GM12878 (cell line): ENCODE data around the gene CCDC141. TPM values are rescaled to one million over a fixed set of nuclear protein-coding genes. Genes with fewer than 3 reads are reported as not detected.

Source experiments
- ATAC-seq: fragments of 200-7000 bp; cut with Tn5 transposase; 3 replicates; pipeline ENCODE4 v1.9.1; 2020; ENCODE audit warnings: mild to moderate bottlenecking, moderate library complexity
- BruUV-seq: library from RNA; stranded (reverse); fragments of 400-500 nt; replicated peaks from 2 replicates; lab custom pipeline; 2021; lab: Mats Ljungman, UMichigan
- CTCF ChIA-PET: fragments of 300-600 bp; sonication (Branson Sonifier 250); formaldehyde crosslinking; extraction: SDS; loops from one replicate; lab custom pipeline; 2021; ENCODE audit warnings: inconsistent platforms; lab: Yijun Ruan, JAX
- POLR2A ChIA-PET: fragments of 350-600 bp; formaldehyde crosslinking; extraction: SDS; loops from one replicate; lab custom pipeline; 2021; ENCODE audit warnings: inconsistent platforms; lab: Charles Lee
- RAD21 ChIA-PET: fragments of 300-600 bp; sonication (Branson Sonifier 250); formaldehyde crosslinking; loops from one replicate; lab custom pipeline; 2023; ENCODE audit warnings: antibody characterized with exemption; ENCODE audit not compliant: unreplicated experiment; lab: Charles Lee
- SMC1A ChIA-PET: fragments of 300-600 bp; sonication (Branson Sonifier 250); formaldehyde crosslinking; loops from one replicate; lab custom pipeline; 2023; ENCODE audit not compliant: unreplicated experiment, uncharacterized antibody; lab: Charles Lee
- DNase-seq: peaks from one replicate; pipeline ENCODE4 v3.0.0-alpha.2; 2011; ENCODE audit warnings: low read depth, low spot score
- FAIRE-seq: peaks from 3 replicates; lab custom pipeline; 2011; peaks lifted over from hg19 to GRCh38; lab: Jason Lieb, UNC
- H2AFZ ChIP-seq: 2 replicates; pipeline ENCODE4 v1.6.0; 2011; ENCODE audit warnings: low read depth, low read length, control low read depth; ENCODE audit not compliant: control insufficient read depth
- H3K27ac ChIP-seq: 2 replicates; pipeline ENCODE4 v1.5.1; 2011; ENCODE audit warnings: control low read depth; ENCODE audit not compliant: control insufficient read depth, insufficient read depth
- H3K27me3 ChIP-seq, 2 experiments: replicated peaks in 1 of 2; 2 replicates each; pipeline versions ENCODE4 v1.6.0 to v1.6.1; 2011; ENCODE audit warnings: low read length in 1 of 2; ENCODE audit not compliant: control insufficient read depth in 2 of 2, insufficient read depth in 2 of 2
- H3K36me3 ChIP-seq, 2 experiments: 2 replicates each; pipeline ENCODE4 v1.5.1; 2011; ENCODE audit warnings: low read length in 1 of 2; ENCODE audit not compliant: control insufficient read depth in 2 of 2, insufficient read depth in 2 of 2
- H3K4me1 ChIP-seq: 2 replicates; pipeline ENCODE4 v1.6.1; 2011; ENCODE audit warnings: mild to moderate bottlenecking, low read length, moderate library complexity, mixed read lengths; ENCODE audit not compliant: control insufficient read depth, insufficient read depth
- H3K4me2 ChIP-seq: 2 replicates; pipeline ENCODE4 v1.6.0; 2011; ENCODE audit warnings: control low read depth; ENCODE audit not compliant: control insufficient read depth, insufficient read depth
- H3K4me3 ChIP-seq: fragments of 200-600 bp; sonication (generic); 2 replicates; pipeline ENCODE4 v1.5.1; 2016
- H3K79me2 ChIP-seq: 2 replicates; pipeline ENCODE4 v1.6.0; 2011; ENCODE audit warnings: low read length; ENCODE audit not compliant: control insufficient read depth, insufficient read depth
- H3K9ac ChIP-seq: 2 replicates; pipeline ENCODE4 v1.8.0; 2011; ENCODE audit warnings: low read length, control low read depth, mixed read lengths; ENCODE audit not compliant: control insufficient read depth, insufficient read depth
- H3K9me3 ChIP-seq: replicated peaks from 3 replicates; pipeline ENCODE4 v1.5.1; 2011; ENCODE audit warnings: mild to moderate bottlenecking, low read length; ENCODE audit not compliant: control insufficient read depth, insufficient read depth
- H4K20me1 ChIP-seq: 2 replicates; pipeline ENCODE4 v1.6.0; 2011; ENCODE audit not compliant: control insufficient read depth, insufficient read depth
- BCL11A ChIP-seq: IDR thresholded peaks from 2 replicates; pipeline ENCODE4 v1.6.1; 2011; ENCODE audit warnings: low read depth, low read length
- ESRRA ChIP-seq: IDR thresholded peaks from 2 replicates; pipeline ENCODE4 v1.6.1; 2012; ENCODE audit warnings: mild to moderate bottlenecking, low read length, improper control_type of control experiment
- HDAC2 ChIP-seq: fragments of 200-600 bp; sonication (generic); IDR thresholded peaks from 2 replicates; pipeline ENCODE4 v1.6.1; 2017
- IKZF1 ChIP-seq: fragments of 450-650 bp; conservative IDR thresholded peaks from 2 replicates; pipeline ENCODE4 v1.6.1; 2017; ENCODE audit warnings: antibody characterized with exemption, mild to moderate bottlenecking
- IKZF2 ChIP-seq, 2 experiments: fragments of 450-650 bp; IDR thresholded peaks; 2 replicates each; pipeline ENCODE4 v1.6.1; 2017; ENCODE audit warnings: mild to moderate bottlenecking in 2 of 2, moderate library complexity in 2 of 2
- MEF2A ChIP-seq: IDR thresholded peaks from 2 replicates; pipeline ENCODE4 v1.6.1; 2011; ENCODE audit warnings: low read depth, mild to moderate bottlenecking, low read length, moderate library complexity; ENCODE audit not compliant: insufficient read depth
- MYB ChIP-seq: fragments of 150-350 bp; IDR thresholded peaks from 2 replicates; pipeline ENCODE4 v1.6.1; 2014; ENCODE audit warnings: mild to moderate bottlenecking, low read depth, low read length, borderline replicate concordance
- NR2C2 ChIP-seq: IDR thresholded peaks from 2 replicates; pipeline ENCODE4 v1.6.1; 2011; ENCODE audit warnings: borderline replicate concordance, low read depth; ENCODE audit not compliant: control insufficient read depth, insufficient read length
- PAX5 ChIP-seq: IDR thresholded peaks from 2 replicates; pipeline ENCODE4 v1.6.1; 2011; ENCODE audit warnings: low read depth, low read length, borderline replicate concordance
- PAX8 ChIP-seq: fragments of 450-650 bp; IDR thresholded peaks from 2 replicates; pipeline ENCODE4 v1.6.1; 2017; ENCODE audit warnings: mild to moderate bottlenecking, moderate library complexity
- RBBP5 ChIP-seq: fragments of 200-600 bp; sonication (generic); conservative IDR thresholded peaks from 2 replicates; pipeline ENCODE4 v1.6.1; 2016
- RCOR1 ChIP-seq: conservative IDR thresholded peaks from 2 replicates; pipeline ENCODE4 v1.6.1; 2012; ENCODE audit warnings: low read depth, low read length, improper control_type of control experiment
- SMAD5 ChIP-seq: IDR thresholded peaks from 2 replicates; pipeline ENCODE4 v1.6.1; 2016; ENCODE audit warnings: antibody characterized with exemption, low read depth
- SREBF1 ChIP-seq: IDR thresholded peaks from 2 replicates; pipeline ENCODE4 v1.6.1; 2012; ENCODE audit warnings: mild to moderate bottlenecking, low read length
- TCF12 ChIP-seq: IDR thresholded peaks from 2 replicates; pipeline ENCODE4 v1.6.1; 2011; ENCODE audit warnings: low read depth, mild to moderate bottlenecking, low read length
- YBX1 ChIP-seq: fragments of 450-650 bp; IDR thresholded peaks from 2 replicates; pipeline ENCODE4 v1.6.1; 2016; ENCODE audit warnings: antibody characterized with exemption
- ZSCAN29 ChIP-seq: fragments of 450-650 bp; IDR thresholded peaks from 2 replicates; pipeline ENCODE4 v1.6.1; 2017; ENCODE audit warnings: mild to moderate bottlenecking, moderate library complexity
- WGBS: methylation state at CpG from one replicate; pipeline ENCODE4 v1.1.6; 2016; ENCODE audit warnings: low lambda C conversion rate; ENCODE audit not compliant: insufficient replicate concordance, insufficient coverage; ENCODE audit errors: missing lambda C conversion rate; 5-methylcytosine and 5-hydroxymethylcytosine counted together
- in situ Hi-C: fragments of 300-500 bp; cut with MboI; formaldehyde crosslinking; loops from 9 replicates; pipeline ENCODE4 v1.14.3; 2018; ENCODE audit warnings: mixed read lengths
- intact Hi-C: fragments of 100-400 bp; cut with micrococcal nuclease; formaldehyde crosslinking; loops from one replicate; pipeline ENCODE4 v1.14.2; 2022; ENCODE audit not compliant: unreplicated experiment
- polyA plus RNA-seq, 11 experiments: library from polyadenylated mRNA; depleted of rRNA in 4 of 11; unstranded in 6 of 11; stranded (reverse) in 5 of 11; fragments of >200 nt; fragmentation: Nextera tagmentation in 4 of 11; fragmentation: Illumina TruSeq in 1 of 11; extraction: Ambion mirVana in 4 of 11; extraction: Trizol in 1 of 11; gene quantifications; 1 replicate in 1 of 11; 2 replicates in 10 of 11; pipeline versions ENCODE4 v1.2.1 to v1.2.3, GENCODE V29; 2011 to 2016; ENCODE audit warnings: inconsistent platforms in 2 of 11, missing spikeins in 2 of 11, low read depth in 1 of 11
- total RNA-seq, 4 experiments: library from RNA; depleted of rRNA in 3 of 4; stranded (reverse); fragments of >200 nt in 3 of 4; fragmentation: Illumina TruSeq in 1 of 4; extraction: Trizol in 1 of 4; gene quantifications; 2 replicates each; pipeline versions ENCODE4 v1.2.1 to v1.2.3, GENCODE V29; 2013 to 2021
- TF ChIP-seq, protein P1 (sequence below): fragments of 450-650 bp; IDR thresholded peaks from 2 replicates; pipeline ENCODE4 v1.6.1; 2016; ENCODE audit warnings: mild to moderate bottlenecking
- TF ChIP-seq, protein P2 (sequence below): fragments of 450-650 bp; IDR thresholded peaks from 2 replicates; pipeline ENCODE4 v1.6.1; 2014; ENCODE audit warnings: mild to moderate bottlenecking

CCDC141 gene
- total and polyA plus RNA-seq, 10 of the 15 experiments (the other 5 are each of a cell fraction or from before 2014, with no cell fraction given), result 0.84 to 12.5 (median 3.6) TPM

DNA sequence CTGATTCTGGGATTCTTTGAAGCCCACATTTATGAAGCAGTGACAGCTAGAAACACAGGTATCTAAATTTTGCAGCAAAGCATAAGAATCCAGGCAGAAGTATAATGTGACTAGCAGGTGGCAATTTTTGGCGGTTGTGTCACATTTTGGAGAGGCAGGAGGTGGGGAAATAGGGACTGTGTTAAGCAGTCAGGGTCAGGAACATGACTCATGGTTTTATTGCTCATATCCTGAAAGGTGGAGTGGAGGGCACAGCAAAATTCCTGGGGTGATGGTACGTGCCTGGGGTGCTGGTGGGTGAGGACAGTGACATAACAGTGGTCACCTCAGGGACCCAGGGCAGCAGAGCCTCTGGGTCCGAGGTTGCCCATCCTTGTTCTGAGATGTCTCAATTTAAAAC lies 179.2 kb downstream of the CCDC141 start:
- ChIA-PET CTCF (interaction anchor here (1.2 kb wide), 1 partner anchor 259 kb away, joined by 3 read pairs; no protein-coding TSS in a partner anchor), RAD21 (no interaction called here), SMC1A (no interaction called here), POLR2A (no interaction called here)
- DNase-seq, result no peak
- no TSS peak for BruUV-seq
- Histone ChIP-seq H3K36me3 (no peaks in the 10 kb centered on the region), H3K9ac (no peak overlapping the region), H3K9me3 (no peaks in the 10 kb centered on the region), H3K79me2 (no peaks in the 10 kb centered on the region), H3K4me3 (no peak overlapping the region), H3K27ac (no peak overlapping the region), H3K27me3 (no peaks in the 10 kb centered on the region), H3K4me2 (no peak overlapping the region), H3K4me1 (no peaks in the 10 kb centered on the region), H2AFZ (no peak overlapping the region), H4K20me1 (no peaks in the 10 kb centered on the region)
- FAIRE-seq, result no peak
- WGBS, result 68% methylated on average over 3 of the region's 3 CpGs
- ATAC-seq, result no peak
- intact Hi-C loops (no loop called here), in situ Hi-C loops (no loop called here)
- TF ChIP-seq PAX8, result no peak
- no peak for TF ChIP-seq RBBP5
- no peak for TF ChIP-seq SREBF1

DNA sequence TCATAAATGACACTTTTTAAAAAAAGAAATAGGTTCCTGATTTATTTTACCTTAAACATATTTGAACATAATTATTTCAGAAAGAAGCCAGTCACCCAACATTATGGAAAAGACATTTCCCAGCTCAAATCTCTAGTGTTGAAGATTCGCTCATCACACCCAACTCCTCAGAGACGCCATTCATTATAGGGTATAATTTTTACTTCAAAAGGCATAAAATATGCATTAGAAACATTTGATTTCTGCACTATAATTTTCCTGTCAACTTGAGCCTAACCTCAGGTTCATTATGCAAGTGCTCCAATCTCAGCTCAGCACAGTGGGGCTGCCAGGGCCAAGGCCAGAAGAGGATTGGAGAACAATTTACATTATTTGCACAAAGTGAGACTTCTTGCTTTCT lies 183.9 kb downstream of the CCDC141 start:
- H3K27me3 ChIP-seq, result no peaks in the 10 kb centered on the region
- ChIA-PET RAD21 (no interaction called here), CTCF (interaction anchor here (1.1 kb wide), 3 partner anchors 12 to 25 kb away, joined by 3 read pairs; no protein-coding TSS in a partner anchor), SMC1A (interaction anchor here (0.8 to 2.4 kb wide), 4 partner anchors 11 to 263 kb away, joined by 3 to 8 read pairs (median 4); no protein-coding TSS in a partner anchor), POLR2A (no interaction called here)
- H4K20me1 ChIP-seq, result no peaks in the 10 kb centered on the region
- ATAC-seq (no peak), DNase-seq (no peak), FAIRE-seq (no peak)
- H3K27ac ChIP-seq, result no peak overlapping the region
- H3K79me2 ChIP-seq, result no peaks in the 10 kb centered on the region
- no peaks in the 10 kb centered on the region for H3K4me1 ChIP-seq
- no peak overlapping the region for H3K9ac ChIP-seq
- H3K9me3 ChIP-seq, result no peaks in the 10 kb centered on the region
- BruUV-seq, result no TSS peak
- no peak overlapping the region for H3K4me2 ChIP-seq
- in situ Hi-C loops, result no loop called here
- no peak overlapping the region for H2AFZ ChIP-seq
- H3K36me3 ChIP-seq, result peaks cover 0 to 4% of the 10 kb centered on the region in 2 experiments; a peak in 1 of 4 replicates
- TF ChIP-seq ESRRA, result no peak
- TF ChIP-seq HDAC2, result no peak
- no peak for TF ChIP-seq IKZF2 (IDR thresholded peaks at IDR 0.05)
- TF ChIP-seq, protein P1, sequence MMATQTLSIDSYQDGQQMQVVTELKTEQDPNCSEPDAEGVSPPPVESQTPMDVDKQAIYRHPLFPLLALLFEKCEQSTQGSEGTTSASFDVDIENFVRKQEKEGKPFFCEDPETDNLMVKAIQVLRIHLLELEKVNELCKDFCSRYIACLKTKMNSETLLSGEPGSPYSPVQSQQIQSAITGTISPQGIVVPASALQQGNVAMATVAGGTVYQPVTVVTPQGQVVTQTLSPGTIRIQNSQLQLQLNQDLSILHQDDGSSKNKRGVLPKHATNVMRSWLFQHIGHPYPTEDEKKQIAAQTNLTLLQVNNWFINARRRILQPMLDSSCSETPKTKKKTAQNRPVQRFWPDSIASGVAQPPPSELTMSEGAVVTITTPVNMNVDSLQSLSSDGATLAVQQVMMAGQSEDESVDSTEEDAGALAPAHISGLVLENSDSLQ, result no peak
- no peak for TF ChIP-seq TCF12
- no peak for TF ChIP-seq PAX5
- TF ChIP-seq IKZF1, result no peak
- TF ChIP-seq RCOR1, result no peak
- TF ChIP-seq MYB, result no peak
- TF ChIP-seq, protein P2, sequence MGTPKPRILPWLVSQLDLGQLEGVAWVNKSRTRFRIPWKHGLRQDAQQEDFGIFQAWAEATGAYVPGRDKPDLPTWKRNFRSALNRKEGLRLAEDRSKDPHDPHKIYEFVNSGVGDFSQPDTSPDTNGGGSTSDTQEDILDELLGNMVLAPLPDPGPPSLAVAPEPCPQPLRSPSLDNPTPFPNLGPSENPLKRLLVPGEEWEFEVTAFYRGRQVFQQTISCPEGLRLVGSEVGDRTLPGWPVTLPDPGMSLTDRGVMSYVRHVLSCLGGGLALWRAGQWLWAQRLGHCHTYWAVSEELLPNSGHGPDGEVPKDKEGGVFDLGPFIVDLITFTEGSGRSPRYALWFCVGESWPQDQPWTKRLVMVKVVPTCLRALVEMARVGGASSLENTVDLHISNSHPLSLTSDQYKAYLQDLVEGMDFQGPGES, result no peak
- TF ChIP-seq YBX1, result no peak
- TF ChIP-seq NR2C2, result no peak
- no peak for TF ChIP-seq ZSCAN29
- no peak for TF ChIP-seq SMAD5
- TF ChIP-seq BCL11A, result no peak
- TF ChIP-seq MEF2A, result no peak
- 93% methylated on average over 2 of the region's 2 CpGs for WGBS
- intact Hi-C loops, result no loop called here
- no peak overlapping the region for H3K4me3 ChIP-seq
